HG02973 (cell line): ENCODE data around the gene CNTN5.

Experiments used
- ATAC-seq: cut with Tn5 transposase; IDR thresholded peaks from one replicate; pipeline ENCODE4 v1.9.1; 2021; ENCODE audit warnings: moderate library complexity; ENCODE audit not compliant: unreplicated experiment

CNTN5 gene

DNA sequence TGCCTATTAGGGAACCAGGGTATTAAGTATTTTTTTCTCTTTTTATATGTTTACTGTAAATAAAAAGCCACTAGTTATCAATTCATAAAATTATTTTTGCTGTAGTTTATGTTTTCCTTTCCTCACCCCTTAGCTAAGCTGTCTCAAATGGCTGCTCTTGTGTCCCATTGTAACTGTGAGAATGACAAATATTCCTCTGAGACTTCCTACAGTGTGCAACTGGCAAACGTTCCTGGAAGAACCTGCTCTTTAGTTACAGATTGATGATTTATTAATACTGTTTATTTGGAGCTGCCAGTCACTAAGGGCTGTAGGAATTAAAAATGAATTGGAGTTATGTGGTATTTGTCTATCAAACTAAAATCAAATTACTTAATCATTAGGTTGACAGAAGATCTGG, 990.9 kb downstream of the CNTN5 start:
- ATAC-seq, result no peak

DNA sequence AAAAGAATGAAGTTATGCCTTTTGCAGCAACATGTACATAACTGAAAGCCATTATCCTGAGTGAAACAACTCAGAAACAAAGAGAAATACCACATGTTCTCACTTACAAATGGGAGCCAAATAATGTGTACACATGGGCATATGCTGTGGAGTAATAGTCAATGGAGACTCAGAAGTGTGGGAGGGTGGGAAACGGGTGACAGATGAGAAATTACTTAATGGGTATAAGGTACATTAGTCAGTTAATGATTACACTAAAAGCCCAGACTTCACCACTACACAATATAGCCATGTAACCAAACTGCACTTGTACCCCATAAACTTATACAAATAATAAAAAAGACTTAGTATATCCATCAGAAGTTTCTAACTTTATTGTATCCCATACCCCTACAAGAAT, 992.3 kb downstream of the CNTN5 start:
- no peak for ATAC-seq

DNA sequence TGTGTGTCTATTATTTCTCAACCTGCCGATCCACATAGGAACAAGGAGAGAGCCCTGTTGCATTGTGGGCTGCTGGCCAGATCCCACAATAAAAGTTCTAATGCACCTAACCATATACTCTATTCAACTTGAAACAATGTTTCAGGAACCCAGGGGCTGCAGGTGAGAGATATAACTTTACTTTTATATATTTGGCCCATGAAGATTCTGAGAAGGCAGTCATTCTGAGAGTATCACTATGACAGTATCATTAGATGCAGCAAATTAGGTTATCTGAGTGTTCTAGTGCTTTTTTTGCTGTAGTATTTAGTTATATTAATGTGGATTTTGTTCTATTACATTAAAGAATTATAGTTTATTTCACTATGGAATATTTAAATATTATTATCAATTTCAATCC, 1011.2 kb downstream of the CNTN5 start:
- no peak for ATAC-seq

DNA sequence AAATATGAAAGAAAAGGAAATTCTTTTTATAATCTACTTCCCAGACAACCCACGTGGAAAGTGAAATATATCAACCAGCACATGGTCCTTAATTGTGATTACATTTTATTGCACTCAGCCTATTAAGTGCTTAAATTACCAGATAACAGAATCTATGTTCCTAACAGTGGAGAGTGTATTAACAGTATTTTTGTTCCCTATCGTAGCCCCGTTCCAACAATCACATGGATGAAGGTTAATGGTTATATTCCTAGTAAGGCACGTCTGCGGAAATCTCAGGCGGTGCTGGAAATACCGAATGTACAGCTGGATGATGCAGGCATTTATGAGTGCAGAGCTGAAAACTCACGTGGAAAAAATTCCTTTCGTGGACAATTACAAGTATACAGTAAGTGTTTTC, 1040.3 kb downstream of the CNTN5 start:
- ATAC-seq, result no peak

DNA sequence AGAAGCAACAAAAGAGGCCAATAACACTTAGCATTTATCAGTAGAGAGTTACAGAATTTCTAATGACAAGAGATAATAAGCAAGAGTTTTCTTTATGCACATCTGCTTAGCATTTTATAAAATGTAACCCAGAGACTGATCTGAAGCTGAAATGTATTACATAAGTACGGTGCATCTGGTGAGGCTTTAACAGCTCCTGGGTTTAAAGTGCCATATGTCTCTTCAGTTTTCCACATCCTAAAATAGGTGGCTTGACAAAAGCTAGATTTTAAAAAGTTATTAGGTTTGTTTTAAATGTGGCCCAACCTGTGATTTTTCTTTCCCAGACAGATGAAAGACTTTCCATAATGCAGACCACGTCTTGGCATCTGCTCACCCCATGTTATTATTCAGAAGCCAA, 1045.7 kb downstream of the CNTN5 start:
- no peak for ATAC-seq

DNA sequence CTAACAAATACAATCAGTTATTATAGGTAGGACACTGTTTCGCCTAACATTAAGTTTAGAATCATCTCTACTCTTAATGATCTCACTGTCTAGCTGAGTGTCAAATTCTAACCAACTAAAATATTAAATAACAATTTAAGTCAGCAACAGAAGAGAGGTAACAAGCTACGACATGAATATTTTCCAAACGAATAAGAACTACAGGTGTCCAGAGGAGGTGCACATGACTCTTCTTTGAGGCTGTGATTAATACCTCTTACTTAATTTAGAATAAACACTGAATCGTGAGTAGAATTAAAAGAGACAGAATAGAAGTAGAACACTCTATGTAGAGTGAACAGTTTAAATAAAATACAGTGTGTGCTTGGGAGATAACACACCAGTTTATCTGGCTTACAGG, 1047.4 kb downstream of the CNTN5 start:
- ATAC-seq, result no peak

DNA sequence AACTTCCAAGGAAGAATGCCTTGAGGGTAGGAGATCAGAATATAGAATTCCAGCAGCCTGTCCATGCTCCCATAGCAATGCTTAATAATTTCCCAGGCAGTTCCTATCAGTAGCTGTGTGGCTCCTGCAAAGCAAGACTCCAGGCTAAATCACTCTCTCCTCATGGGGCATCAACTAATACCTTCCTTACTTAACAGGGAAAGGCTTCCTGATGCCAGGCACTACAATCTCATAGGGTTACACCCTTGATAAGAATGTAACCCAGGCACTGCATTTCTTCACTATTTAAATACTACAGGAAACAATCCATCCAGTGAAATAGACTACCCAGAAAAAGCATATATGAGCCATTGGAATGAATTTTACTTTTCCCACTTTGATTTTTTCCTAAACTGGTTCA, 1051.4 kb downstream of the CNTN5 start:
- no peak for ATAC-seq

DNA sequence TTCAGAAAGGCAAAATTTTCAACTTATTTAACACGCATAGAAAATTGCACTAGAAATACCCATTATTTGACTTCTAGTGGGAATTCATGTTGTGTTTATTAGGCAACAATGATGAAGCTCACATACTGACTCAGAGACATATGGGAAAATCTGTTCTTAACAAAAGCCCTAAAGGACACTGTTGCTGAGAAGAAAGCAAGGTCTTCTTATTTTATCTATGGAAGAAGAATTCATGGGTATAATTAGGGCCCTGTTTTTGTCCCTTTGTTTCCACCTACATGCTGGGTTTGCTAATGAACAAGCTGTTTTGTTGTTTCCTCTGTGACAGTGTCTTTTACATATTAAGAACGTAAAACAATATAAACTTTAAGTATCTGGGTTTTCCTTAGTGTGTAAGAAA, 1059.6 kb downstream of the CNTN5 start:
- ATAC-seq, result no peak

DNA sequence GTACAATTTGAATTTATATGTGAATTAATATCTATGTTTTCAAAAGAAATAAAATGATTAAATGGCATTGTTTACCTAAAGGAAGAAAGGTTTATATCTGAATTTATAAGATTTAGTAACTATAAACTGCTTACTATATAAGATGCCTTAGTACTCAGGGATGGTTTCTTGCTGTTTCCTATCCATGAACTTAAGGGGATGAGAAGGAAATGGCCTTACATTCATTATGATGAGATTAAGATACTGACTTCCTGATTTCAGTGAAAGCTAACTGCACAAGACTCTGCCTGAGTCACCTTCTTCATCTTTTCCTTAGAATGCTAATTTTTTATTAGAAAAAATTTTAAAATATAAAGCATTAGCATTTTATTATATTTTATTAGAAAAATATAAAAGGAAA, 1060.1 kb downstream of the CNTN5 start:
- ATAC-seq, result no peak

DNA sequence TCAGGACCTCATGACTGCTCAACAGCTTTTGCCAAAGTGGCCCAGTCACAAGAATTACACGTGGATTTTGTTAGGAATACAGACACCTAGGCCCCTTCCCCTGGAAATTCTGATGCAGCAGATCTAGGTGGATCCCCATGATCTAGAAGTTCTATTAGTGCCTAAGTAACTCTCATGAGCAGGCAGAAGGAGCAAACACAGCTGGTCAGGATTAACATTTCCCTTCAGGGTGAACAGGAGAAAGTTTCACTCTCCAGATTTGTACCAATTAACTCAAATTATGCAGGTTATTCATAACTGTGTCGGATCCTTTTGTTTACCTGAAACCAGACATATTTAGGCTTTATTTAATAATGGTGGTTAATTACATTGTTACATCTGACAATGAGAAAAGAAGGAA, 1072.9 kb downstream of the CNTN5 start:
- ATAC-seq, result no peak

DNA sequence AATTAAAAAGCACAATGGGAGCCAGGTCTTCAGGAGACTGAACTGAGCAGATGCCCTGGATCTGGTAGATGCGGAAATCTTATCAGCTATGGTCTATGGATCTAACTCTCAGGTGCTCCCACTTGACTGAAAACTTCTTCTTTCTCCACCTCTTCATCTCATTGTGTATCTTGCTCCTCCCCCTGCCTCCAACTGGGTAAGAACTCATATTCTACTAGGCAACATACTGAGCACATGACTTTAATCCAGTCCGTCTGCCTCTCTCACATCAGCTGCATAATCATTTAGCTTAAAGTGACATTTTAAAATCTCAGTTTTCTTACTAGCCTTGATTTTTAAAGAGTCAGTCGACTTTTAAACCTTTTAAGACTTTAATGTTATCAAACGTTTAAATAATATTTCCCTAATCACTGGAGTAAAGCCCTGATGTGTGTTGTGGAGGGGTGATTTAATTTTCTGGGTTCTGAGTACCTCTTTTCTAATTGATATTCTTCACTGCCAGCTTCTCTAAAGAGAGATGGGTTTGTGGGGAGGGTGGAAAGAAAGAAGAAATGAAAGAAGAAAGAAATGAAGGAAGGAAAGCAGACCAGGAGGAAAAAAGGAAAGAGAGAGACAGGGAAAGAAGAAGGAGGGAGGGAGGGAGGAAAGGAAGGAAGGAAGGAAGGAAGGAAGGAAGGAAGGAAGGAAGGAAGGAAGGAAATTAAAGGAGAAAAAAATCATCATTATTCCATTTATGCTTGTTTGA, 1073.5 kb downstream of the CNTN5 start:
- ATAC-seq, result no peak

DNA sequence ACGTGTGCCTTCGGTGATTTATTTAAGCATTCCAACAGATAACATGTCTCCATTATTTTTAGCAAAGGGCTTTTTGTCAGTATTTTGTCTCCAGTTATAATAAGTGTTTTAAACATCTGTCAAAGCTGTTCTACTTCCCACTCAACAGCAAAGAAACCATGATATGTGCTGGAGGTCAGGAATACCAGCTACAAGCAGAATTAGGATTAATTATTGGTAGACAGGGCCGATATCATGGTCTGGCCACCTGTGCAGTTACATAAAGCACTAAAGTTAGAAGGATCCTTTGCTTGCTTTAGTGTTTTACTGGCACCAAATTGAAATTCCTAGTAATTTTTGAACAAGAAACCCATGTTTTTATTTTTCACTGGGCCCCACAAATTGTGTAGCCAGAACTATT, 1075.1 kb downstream of the CNTN5 start:
- no peak for ATAC-seq

DNA sequence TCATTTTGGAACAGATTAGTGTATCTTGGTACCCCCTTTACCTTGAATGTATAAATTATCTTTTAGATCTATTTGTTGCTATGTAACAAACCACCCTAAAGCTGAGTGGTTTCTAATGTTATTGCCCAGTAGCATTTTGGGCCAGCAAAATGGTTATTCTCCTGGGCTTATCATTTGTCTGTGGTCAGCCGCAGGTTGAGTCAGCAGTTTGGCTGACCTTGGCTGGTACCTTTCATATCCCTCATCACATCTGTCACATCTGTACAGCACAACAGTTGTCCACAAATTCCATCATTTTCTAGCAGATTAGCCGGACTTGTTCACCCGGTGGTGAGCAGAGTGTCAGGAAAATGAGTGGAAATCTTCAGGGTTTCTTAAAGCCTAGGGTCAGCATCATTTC, 1077.8 kb downstream of the CNTN5 start:
- no peak for ATAC-seq

DNA sequence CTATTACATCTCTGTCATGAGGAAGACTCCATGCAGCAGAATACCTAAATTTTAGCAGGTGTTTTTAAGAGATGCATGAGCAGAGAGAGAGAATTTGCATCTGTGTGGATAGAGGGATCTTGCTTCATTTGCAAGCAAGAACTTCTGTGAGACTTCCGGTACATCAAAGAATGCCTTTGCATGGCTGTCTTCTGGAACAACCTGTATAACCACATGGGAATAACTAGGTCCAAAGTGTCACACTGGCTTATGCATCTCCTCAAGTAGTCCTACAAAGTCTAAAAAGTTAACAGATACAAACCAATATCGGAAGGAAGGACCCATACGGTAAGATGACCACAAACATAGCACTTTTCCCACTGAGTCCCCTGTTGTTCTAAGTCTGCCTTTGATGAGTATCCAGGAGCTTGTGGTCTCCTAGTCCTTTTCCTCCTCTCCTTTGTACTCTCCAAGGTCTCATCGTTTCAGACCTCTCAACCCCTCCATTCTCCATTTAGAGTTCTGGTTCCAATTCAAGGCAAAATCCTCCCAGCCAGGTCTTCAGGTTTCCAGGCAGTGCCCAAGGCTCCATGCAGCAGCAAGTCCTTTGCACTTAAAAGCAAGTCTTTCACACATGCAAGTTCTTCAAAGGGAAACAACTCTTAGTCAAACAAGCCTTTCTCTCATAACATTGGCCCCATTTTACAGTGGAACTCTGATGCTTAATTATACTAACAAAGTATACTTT, 1084.7 kb downstream of the CNTN5 start:
- no peak for ATAC-seq

DNA sequence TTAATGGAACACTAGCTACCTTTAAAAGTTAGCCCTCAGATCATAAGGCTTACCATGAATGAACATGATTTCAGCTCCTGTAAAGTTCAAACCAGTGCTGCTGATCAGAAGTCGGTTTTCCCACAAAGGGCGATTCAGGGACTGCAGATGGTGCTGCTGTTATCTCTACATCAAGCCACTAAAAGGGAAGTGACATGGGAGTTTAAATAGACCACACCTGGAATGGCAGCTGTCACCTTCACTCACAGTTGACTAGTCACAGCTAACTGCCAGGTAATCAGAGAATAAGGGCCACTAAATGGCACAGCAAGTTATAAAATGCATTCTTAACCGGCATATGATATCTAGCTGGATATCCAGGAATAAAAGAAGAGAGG, 1085.2 kb downstream of the CNTN5 start:
- no peak for ATAC-seq

DNA sequence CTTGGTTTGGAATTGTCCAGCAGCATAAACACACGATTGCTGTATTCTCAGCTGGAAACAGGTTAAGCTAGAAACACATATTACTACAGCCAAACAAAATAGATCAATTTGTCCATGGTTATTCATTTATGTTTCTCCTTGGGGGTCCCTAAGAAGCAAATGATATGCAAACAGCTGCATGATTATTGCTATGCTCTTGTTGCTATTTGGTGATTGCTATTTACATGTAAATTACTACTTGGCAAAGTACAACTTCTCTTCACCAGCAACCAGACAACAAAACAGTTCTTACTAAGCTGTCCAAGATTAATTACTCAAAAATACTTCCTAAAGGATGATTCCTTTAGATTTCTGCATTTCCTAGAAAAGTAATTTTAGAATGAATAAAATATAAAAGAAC, 1098.4 kb downstream of the CNTN5 start:
- no peak for ATAC-seq

DNA sequence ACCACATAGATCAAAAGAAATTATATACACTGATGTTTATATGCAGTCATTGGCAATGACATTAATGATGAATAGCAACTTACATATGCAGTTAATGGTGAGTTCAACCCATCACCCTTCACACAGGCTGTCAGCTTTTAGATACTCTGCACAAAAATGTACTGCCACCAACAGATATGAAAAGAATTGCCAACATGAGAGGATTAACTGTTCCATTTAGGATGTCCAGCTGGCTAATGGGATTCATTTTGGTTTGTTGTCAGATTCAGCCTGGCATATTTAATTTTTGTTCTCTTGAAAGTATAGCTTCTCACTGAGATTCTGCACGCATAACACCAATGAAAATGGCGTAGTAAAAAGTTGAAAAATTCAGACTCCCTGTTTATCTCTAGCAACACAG, 1112.4 kb downstream of the CNTN5 start:
- no peak for ATAC-seq

DNA sequence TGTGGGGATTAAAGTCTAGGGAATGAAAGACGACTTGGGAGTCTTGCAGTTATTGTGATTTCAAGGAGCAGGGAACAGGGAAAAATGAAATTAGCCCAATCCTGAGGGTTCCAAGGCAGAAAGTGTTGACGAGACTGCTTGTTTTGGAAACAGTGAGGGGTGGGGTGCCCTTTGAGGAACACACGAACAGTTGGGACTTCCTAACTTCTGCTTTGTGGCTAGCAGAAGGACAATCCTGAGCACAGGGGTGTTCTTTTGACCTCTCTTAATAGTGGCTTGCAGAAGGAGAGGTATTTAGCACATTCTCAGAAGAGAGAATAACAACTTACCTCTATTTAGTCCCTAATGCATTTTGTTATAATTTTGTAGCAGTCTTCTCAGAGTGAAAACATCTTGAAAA, 1120.5 kb downstream of the CNTN5 start:
- no peak for ATAC-seq

DNA sequence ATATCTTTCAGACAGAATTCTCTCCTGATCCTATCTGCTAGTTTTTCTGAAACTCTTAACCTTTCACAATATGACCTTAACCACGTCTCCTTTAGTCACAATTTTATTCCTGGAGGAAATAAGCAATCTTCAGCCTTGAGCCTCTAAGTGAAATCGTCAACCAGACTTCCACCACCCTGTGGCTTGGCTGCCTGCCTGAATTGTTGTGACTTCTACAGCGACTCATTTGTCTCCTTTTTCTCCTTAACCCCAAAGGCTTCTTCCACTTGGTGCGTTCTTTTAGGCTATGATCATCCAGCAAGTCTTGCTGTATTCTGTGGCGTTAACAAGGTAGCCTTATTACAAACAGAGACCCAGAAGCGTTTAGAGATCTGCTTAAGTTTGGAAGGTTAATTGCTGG, 1131.2 kb downstream of the CNTN5 start:
- no peak for ATAC-seq

DNA sequence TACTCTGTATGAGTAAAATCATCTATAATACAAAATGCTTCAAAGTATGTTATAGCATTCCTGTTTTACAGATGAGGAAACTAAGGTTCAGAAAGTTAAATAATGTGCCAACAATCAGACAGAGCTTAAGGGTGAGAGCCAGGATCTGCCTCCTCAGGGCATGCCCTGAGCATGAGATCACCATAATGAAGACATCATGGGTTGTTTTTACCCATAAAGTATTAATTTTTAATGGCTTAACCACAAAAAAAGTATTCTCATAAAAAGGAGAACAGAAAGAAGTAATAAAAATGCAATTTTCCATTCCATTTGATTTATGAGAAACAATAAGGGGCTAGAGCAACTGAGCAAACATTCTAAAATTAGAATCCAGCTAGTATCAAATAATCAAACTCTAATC, 1132.0 kb downstream of the CNTN5 start:
- no peak for ATAC-seq

DNA sequence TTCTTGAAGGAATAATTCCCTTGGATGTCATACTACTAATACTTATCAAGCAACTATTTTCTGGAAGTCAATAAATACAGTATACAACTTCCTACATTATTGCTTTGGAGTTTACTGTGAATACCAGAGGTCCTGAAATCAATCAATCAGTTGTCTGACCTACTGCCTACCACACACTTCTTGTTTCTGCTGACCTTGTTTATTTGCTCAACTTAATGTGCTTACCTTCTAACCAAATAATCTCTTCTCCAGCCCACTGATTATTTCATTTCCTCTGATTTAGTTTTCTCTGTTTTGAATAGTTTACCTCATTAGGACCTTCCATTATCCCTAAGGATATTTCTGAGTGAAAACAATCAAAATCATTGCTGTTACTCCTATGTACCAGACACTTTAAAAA, 1142.7 kb downstream of the CNTN5 start:
- no peak for ATAC-seq

DNA sequence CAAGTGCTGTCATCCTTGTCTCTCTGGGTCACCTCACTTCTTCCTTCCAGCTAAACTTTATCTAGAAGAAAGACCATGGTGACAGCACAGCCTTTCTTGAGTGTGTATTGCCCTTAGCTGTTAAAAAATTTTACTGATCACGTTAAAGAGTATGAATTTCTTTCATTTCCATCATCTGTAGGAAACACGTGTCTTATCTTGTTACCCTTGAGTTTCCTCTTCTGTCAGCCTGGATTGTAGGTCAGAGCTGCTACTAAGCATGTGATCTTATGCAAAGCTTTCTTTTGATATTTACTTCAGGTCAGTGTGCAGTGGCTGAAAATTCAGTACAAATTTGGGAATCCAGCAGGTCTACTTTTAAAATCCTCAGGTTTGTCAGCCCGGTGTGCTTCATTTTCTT, 1154.1 kb downstream of the CNTN5 start:
- no peak for ATAC-seq

DNA sequence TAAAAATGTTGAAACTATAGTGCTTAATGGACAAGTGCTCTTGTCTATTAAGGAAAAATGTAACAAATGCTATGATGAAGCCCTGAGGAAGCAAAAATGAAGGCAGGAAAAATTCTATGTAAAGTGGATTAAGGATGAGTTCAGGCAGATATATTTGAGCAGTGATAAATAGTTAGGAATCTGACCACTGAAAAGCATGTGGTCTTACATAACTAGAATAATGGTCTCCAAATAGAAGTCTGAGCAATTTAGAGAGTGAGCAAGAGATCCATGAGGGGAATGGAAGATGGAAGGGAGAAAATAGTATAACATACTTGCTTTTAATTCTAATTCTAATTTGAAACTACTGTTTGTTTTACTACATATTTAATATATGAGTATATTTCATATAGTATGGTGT, 1155.7 kb downstream of the CNTN5 start:
- ATAC-seq, result no peak
